NCI-H2107 treated with DMSO at 0.1 percent for 48 hours (cell line): ENCODE results near the gene PREX1.

ENCODE experiments used
- DNase-seq: peaks from one replicate; lab custom pipeline; 2025; ENCODE audit not compliant: unreplicated experiment; lab: John Stamatoyannopoulos, UW

The PREX1 gene

GRCh38 chr20:48794816-48795457, 32.9 kb downstream of the PREX1 start:
- no peak for DNase-seq

- no peak for DNase-seq
Observed at GRCh38 chr20:48794360-48794759, 33.4 kb downstream of the PREX1 start.

DNA sequence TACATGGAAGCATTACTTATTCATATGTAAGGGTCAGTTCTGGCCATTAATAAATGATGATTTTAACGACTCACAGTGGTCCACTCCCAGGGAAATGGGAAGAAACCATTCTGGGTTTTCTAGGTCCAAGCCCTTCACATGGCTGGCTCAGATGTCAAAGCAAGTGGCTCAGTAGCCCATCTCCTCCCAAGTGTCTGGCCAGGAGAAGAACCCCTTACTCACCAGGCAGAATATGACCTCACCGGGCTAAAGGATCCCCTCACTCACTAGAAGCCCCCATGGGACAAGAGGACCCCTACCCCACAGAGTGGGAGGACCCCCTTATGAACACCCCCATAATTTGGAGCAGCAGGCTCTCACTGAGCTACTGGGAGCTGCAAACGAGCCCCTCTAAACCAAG, 34.0 kb downstream of the PREX1 start:
- DNase-seq = no peak

DNA sequence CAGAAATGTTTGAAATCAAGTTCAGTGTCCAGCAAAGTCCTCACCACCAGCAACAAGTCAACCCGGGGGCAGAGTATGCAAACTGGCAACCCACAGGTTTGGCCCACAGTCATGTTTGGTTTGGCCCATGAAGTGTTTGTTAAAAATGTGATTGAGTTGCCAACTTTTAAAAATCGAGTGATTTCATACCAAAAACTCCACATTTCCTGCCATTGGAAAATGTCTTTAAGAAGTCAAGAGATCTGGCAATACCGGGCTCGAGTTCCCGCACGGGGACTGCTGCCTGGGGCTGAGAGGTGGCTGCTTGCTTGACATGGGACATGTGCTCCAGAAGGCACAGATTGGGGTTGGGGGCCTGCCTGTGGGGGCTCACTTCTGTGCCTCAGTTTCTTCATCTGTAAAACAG, 36.1 kb downstream of the PREX1 start:
- no peak for DNase-seq

GRCh38 chr20:48791014-48791413, 36.8 kb downstream of the PREX1 start:
- peak; percentile 90 for DNase-seq

- DNase-seq = no peak
Observed at GRCh38 chr20:48790473-48791003, 37.3 kb downstream of the PREX1 start.

- DNase-seq = peak; percentile 18
Observed at GRCh38 chr20:48789781-48790472, 37.9 kb downstream of the PREX1 start.

DNA sequence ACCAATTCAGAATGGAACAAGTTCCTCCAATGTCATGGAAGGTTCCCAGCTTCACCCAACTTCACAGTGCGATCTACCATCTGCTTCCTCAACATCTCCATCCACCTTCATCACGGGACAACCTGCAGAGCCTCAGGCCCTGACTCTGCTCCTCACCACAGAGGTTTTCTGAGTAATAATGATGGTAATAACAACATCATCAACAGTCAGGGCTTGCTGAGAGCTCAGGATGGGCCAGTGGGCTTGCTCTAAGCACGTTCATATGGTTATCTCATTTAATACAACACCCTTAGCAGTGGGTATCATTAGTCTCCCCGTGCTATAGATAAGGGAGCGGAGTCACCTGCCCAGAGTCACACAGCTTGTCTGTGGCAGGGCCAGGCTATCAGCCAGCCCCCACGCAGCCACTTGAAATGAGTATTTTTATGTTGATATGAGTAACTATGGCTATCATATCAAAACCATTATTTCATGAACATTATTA, 38.6 kb downstream of the PREX1 start:
- DNase-seq = no peak

- no peak for DNase-seq
Observed at GRCh38 chr20:48788486-48789072, 39.2 kb downstream of the PREX1 start.

GRCh38 chr20:48787861-48788375, 39.9 kb downstream of the PREX1 start:
- peak; percentile 6 for DNase-seq

DNA sequence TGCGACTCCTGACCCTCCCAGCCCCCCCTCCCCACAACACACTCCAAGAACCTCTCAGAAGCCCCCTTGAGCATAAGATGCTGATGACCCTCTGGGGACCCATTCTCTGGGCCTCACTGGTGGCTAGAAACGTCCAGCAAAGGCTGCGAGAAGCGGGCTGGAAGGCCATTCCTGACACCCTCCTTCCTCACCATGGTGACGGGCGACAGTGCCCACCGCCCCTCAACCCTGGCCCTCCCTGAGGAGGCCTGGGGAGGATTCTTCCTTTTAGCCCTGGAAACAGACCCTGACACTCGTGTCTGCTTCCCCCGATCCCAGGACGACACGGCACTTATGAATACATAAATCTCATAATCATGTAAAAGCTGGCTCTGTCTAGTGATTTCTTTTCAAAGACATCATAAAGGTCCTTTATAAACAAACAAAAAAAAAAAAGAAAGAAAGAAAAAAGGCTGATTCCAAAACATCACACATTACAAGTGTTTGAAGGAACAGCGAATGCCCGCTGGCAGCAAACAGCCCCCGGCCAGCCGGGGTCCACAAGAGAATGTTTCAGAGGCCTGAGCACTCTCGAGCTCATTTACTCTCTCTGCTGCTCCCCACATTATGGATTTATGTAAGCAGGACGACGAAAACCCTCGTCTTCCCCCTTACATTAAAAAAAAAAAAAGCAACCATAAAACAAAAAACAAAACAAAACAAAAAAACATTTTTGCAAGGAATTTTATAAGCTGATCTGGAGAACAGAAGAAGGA, 40.7 kb downstream of the PREX1 start:
- no peak for DNase-seq

- no peak for DNase-seq
Observed at GRCh38 chr20:48785801-48786200, 42.0 kb downstream of the PREX1 start.

- no peak for DNase-seq
Observed at GRCh38 chr20:48785256-48785655, 42.5 kb downstream of the PREX1 start.

DNA sequence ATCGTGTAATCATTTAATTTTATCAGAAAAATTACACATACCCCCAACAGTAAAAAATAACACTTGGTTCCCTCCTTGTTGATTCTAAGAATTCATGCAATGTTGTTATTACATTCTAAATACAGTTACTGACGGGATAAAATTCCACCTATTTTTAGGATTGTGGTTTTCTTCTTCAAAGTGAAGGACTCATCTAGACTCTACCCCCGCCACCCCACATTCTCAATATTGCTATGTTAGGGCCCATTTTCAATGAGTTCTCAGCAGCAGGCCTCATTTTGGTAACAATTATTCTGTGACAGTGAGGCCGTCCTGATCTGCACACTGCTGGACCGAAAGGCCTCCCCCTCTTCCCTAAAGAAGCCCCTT, 43.5 kb downstream of the PREX1 start:
- DNase-seq = no peak

DNA sequence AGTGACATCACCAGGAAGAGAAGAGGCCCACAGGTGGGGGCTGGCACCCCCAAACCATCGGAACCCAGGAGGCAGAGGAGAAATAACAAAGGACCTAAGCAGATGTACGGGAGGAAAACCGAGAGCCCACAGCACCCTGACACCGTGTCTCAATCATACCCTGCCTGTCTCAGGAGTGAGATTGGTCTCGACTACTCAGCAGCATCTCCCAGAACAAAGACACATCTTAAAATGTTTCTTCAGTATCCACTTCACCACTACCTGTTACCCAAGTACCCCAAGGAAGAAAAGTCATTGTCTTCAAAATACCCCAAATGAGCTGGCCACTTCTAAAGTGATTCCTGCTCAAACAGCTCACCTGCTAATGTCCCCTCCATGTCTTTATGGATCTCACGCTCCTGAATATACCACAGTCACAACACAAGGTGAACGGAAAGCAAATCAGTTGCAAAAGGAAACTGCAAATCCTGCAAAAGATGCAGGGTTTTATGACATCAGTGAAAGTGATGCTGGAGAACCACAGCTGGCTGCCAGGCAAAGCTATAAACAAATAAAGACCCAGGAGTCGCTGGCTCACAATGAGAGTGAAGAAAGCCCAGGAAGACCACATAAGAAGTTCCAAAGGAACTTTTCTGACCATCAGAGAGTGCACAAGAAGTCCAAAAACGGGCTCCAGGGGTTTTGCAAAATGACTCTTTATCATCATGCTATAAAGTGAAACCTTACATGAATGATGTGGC, 44.1 kb downstream of the PREX1 start:
- DNase-seq = no peak

DNA sequence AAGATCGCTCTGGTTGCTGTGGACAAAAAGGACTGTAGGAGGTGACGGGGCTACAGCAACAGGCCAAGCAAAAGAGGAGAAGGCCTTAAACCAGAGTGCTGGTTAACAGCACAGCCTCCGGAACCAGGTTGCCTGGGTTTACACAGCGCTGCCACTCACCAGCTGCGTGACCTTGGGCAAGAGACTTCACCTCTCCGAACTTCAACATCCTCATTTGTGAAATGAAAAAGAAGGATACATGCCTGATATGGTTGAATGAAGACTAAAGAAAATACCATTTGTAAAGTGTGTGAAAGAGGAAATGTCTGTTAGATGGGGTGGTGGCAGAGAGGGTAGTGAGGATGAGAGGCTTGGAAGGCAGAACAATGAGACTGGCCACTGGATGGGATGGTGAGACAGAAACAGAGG, 44.9 kb downstream of the PREX1 start:
- DNase-seq = no peak

- DNase-seq = no peak
Observed at GRCh38 chr20:48782053-48782452, 45.7 kb downstream of the PREX1 start.

DNA sequence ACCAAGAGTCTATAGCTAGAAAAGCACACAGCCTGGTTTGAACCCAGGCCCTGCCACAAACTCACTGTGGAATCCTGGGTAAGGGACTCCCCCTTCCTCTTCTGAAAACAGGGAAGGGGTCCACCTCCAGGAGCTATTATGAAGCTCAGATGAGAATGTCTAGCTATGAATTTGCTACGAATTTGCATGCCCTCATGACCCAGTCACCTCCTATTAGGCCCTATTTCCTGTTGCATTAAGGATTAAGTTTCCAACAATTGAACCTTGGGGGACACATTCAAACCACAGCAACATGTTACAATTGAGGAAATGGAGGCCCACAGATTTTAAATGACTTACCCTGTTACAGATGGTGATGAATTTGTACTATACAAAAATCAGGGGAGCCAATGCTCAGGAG, 46.2 kb downstream of the PREX1 start:
- no peak for DNase-seq

GRCh38 chr20:48779435-48779834, 48.4 kb downstream of the PREX1 start:
- no peak for DNase-seq

- DNase-seq = no peak
Observed at GRCh38 chr20:48777821-48778220, 50.0 kb downstream of the PREX1 start.

GRCh38 chr20:48777005-48777404, 50.8 kb downstream of the PREX1 start:
- no peak for DNase-seq
